A549 (cell line): ENCODE data around the gene PROSER3. TPM values are rescaled to one million over a fixed set of nuclear protein-coding genes. Genes with fewer than 3 reads are reported as not detected.

ENCODE experiments used
- ATAC-seq, 2 experiments: fragments of 200-7000 bp in 1 of 2; fragments of >200 bp in 1 of 2; cut with Nextera tagmentation in 1 of 2; cut with Tn5 transposase in 1 of 2; 3 replicates each; pipeline versions ENCODE4 v1.8.0 to v1.9.1; 2018 to 2020; ENCODE audit warnings: mild to moderate bottlenecking in 1 of 2, moderate library complexity in 1 of 2
- CTCF ChIA-PET: fragments of 300-600 bp; sonication (Branson Sonifier 250); formaldehyde crosslinking; extraction: SDS; loops from one replicate; lab custom pipeline; 2021; ENCODE audit warnings: antibody characterized with exemption, inconsistent platforms; lab: Yijun Ruan, JAX
- POLR2A ChIA-PET: fragments of 350-600 bp; formaldehyde crosslinking; extraction: SDS; loops from one replicate; lab custom pipeline; 2021; ENCODE audit warnings: antibody characterized with exemption, inconsistent platforms; lab: Yijun Ruan, JAX
- DNase-seq, 2 experiments: peaks; one replicate each; pipeline versions ENCODE4 v3.0.0 to v3.0.0-alpha.2; 2011 to 2016; ENCODE audit warnings: low read depth in 1 of 2, low spot score in 1 of 2
- FAIRE-seq: peaks from 2 replicates; lab custom pipeline; 2011; peaks lifted over from hg19 to GRCh38; lab: Jason Lieb, UNC
- H3K27ac ChIP-seq, 2 experiments: fragments of >200 bp; sonication (Bioruptor Twin); formaldehyde crosslinking; 3 replicates each; pipeline ENCODE4 v1.5.1; 2016 to 2017
- H3K4me1 ChIP-seq: fragments of >200 bp; sonication (Bioruptor Twin); formaldehyde crosslinking; 3 replicates; pipeline ENCODE4 v1.6.1; 2016
- H3K4me2 ChIP-seq: fragments of >200 bp; sonication (Bioruptor Twin); formaldehyde crosslinking; 3 replicates; pipeline ENCODE4 v1.6.1; 2016
- H3K4me3 ChIP-seq: fragments of >200 bp; sonication (Bioruptor Twin); formaldehyde crosslinking; 3 replicates; pipeline ENCODE4 v1.5.1; 2016
- H3K9me3 ChIP-seq: fragments of >200 bp; sonication (Bioruptor Twin); formaldehyde crosslinking; 3 replicates; pipeline ENCODE4 v1.6.1; 2016
- ATOH8 ChIP-seq: fragments of 250-450 bp; sonication (Bioruptor Pico); IDR thresholded peaks from 2 replicates; pipeline ENCODE4 v1.5.0; 2020; ENCODE audit warnings: low read depth, mild to moderate bottlenecking, moderate library complexity
- BCL3 ChIP-seq: fragments of >200 bp; sonication (Bioruptor Twin); formaldehyde crosslinking; IDR thresholded peaks from 3 replicates; pipeline ENCODE4 v1.6.1; 2016
- BHLHE40 ChIP-seq: IDR thresholded peaks from 2 replicates; pipeline ENCODE4 v1.6.1; 2012; ENCODE audit warnings: low read depth, low read length, inconsistent platforms
- CBX8 ChIP-seq: fragments of 200-600 bp; sonication (generic); IDR thresholded peaks from 2 replicates; pipeline ENCODE4 v1.6.1; 2016
- CEBPB ChIP-seq, 2 experiments: fragments of >200 bp in 1 of 2; sonication (Bioruptor Twin) in 1 of 2; formaldehyde crosslinking in 1 of 2; IDR thresholded peaks; 2 replicates each; pipeline ENCODE4 v1.6.1; 2012 to 2016
- CHD4 ChIP-seq: fragments of 200-600 bp; sonication (generic); IDR thresholded peaks from 2 replicates; pipeline ENCODE4 v1.6.1; 2016; ENCODE audit warnings: antibody characterized with exemption, mild to moderate bottlenecking, borderline replicate concordance
- E2F6 ChIP-seq: IDR thresholded peaks from 2 replicates; pipeline ENCODE4 v1.6.1; 2012; ENCODE audit warnings: low read depth, borderline replicate concordance
- FOSL2 ChIP-seq, 2 experiments: fragments of 450-650 bp in 1 of 2; fragments of >200 bp in 1 of 2; sonication (Bioruptor Twin) in 1 of 2; formaldehyde crosslinking; IDR thresholded peaks; 2 replicates each; pipeline versions ENCODE4 v1.5.0 to v1.6.1; 2016 to 2020; ENCODE audit warnings: mild to moderate bottlenecking in 1 of 2, moderate library complexity in 1 of 2
- GATA3 ChIP-seq: IDR thresholded peaks from 2 replicates; pipeline ENCODE4 v1.6.1; 2012; ENCODE audit warnings: borderline replicate concordance
- HOXB13 ChIP-seq: fragments of 250-450 bp; sonication (Bioruptor Pico); IDR thresholded peaks from 2 replicates; pipeline ENCODE4 v1.5.0; 2020; ENCODE audit warnings: low read depth, mild to moderate bottlenecking, moderate library complexity
- HOXB5 ChIP-seq: fragments of 250-450 bp; sonication (Bioruptor Pico); IDR thresholded peaks from 2 replicates; pipeline ENCODE4 v1.5.0; 2020; ENCODE audit warnings: mild to moderate bottlenecking, moderate library complexity
- JUN ChIP-seq, 2 experiments: fragments of >200 bp; sonication (Bioruptor Twin); formaldehyde crosslinking; IDR thresholded peaks; 2 replicates in 1 of 2; 3 replicates in 1 of 2; pipeline ENCODE4 v1.6.1; 2016 to 2017
- KDM1A ChIP-seq: fragments of 200-600 bp; sonication (generic); IDR thresholded peaks from 2 replicates; pipeline ENCODE4 v1.6.1; 2016; ENCODE audit warnings: low read depth, mild to moderate bottlenecking
- MAX ChIP-seq: IDR thresholded peaks from 2 replicates; pipeline ENCODE4 v1.6.1; 2012
- MYC ChIP-seq: IDR thresholded peaks from 2 replicates; pipeline ENCODE4 v1.6.1; 2012; ENCODE audit warnings: mild to moderate bottlenecking, inconsistent platforms, low read length, improper control_type of control experiment, borderline replicate concordance
- NPAS2 ChIP-seq: fragments of 250-450 bp; sonication (Bioruptor Pico); IDR thresholded peaks from 2 replicates; pipeline ENCODE4 v1.8.0; 2022; ENCODE audit warnings: mild to moderate bottlenecking, moderate library complexity, borderline replicate concordance
- NR3C1 ChIP-seq: fragments of >200 bp; sonication (Bioruptor Twin); formaldehyde crosslinking; IDR thresholded peaks from 3 replicates; pipeline ENCODE4 v1.6.1; 2017
- PBX3 ChIP-seq: IDR thresholded peaks from 2 replicates; pipeline ENCODE4 v1.6.1; 2012
- PHF8 ChIP-seq: fragments of 200-600 bp; sonication (generic); IDR thresholded peaks from 2 replicates; pipeline ENCODE4 v1.6.1; 2016; ENCODE audit warnings: low read depth, mild to moderate bottlenecking, antibody characterized with exemption, moderate library complexity, borderline replicate concordance
- POLR2A ChIP-seq: IDR thresholded peaks from 2 replicates; pipeline ENCODE4 v1.6.1; 2012; ENCODE audit warnings: mild to moderate bottlenecking, low read length
- POLR2AphosphoS2 ChIP-seq: conservative IDR thresholded peaks from 2 replicates; pipeline ENCODE4 v1.6.1; 2012; ENCODE audit warnings: low read length, improper control_type of control experiment, inconsistent platforms
- RAD21 ChIP-seq, 2 experiments: fragments of >200 bp in 1 of 2; sonication (Bioruptor Twin) in 1 of 2; formaldehyde crosslinking in 1 of 2; IDR thresholded peaks in 1 of 2; conservative IDR thresholded peaks in 1 of 2; 2 replicates in 1 of 2; 3 replicates in 1 of 2; pipeline ENCODE4 v1.6.1; 2012 to 2018; ENCODE audit warnings: inconsistent platforms in 1 of 2
- RARB ChIP-seq: fragments of 250-450 bp; sonication (Bioruptor Pico); IDR thresholded peaks from 2 replicates; pipeline ENCODE4 v1.8.0; 2021; ENCODE audit warnings: mild to moderate bottlenecking, moderate library complexity
- RCOR1 ChIP-seq: fragments of 150-350 bp; IDR thresholded peaks from 2 replicates; pipeline ENCODE4 v1.6.1; 2014; ENCODE audit warnings: antibody characterized with exemption, low read length, low read depth
- RFX5 ChIP-seq: fragments of 450-650 bp; IDR thresholded peaks from 2 replicates; pipeline ENCODE4 v1.7.1; 2014; ENCODE audit warnings: antibody characterized with exemption, mild to moderate bottlenecking, moderate library complexity
- RNF2 ChIP-seq: fragments of 200-600 bp; sonication (generic); IDR thresholded peaks from 2 replicates; pipeline ENCODE4 v1.6.1; 2016; ENCODE audit warnings: low read depth, mild to moderate bottlenecking, antibody characterized with exemption, moderate library complexity, borderline replicate concordance
- SREBF2 ChIP-seq: fragments of 450-650 bp; IDR thresholded peaks from 2 replicates; pipeline ENCODE4 v1.6.1; 2014; ENCODE audit warnings: mild to moderate bottlenecking, moderate library complexity
- TFCP2L1 ChIP-seq: fragments of 250-450 bp; sonication (Bioruptor Pico); IDR thresholded peaks from 2 replicates; pipeline ENCODE4 v1.5.0; 2021; ENCODE audit warnings: mild to moderate bottlenecking
- TP53 ChIP-seq: fragments of 250-450 bp; sonication (Bioruptor Pico); IDR thresholded peaks from 2 replicates; pipeline ENCODE4 v1.5.0; 2021; ENCODE audit warnings: mild to moderate bottlenecking, moderate library complexity
- ZC3H11A ChIP-seq: fragments of 450-650 bp; IDR thresholded peaks from 2 replicates; pipeline ENCODE4 v1.6.1; 2014; ENCODE audit warnings: antibody characterized with exemption, mild to moderate bottlenecking
- ZFP36 ChIP-seq: fragments of 450-650 bp; IDR thresholded peaks from 2 replicates; pipeline ENCODE4 v1.6.1; 2014; ENCODE audit warnings: borderline replicate concordance; ENCODE audit not compliant: partially characterized antibody
- ZNF302 ChIP-seq: fragments of 250-450 bp; sonication (Bioruptor Pico); IDR thresholded peaks from 2 replicates; pipeline ENCODE4 v1.9.0; 2021; ENCODE audit warnings: inconsistent platforms, mild to moderate bottlenecking, moderate library complexity
- WGBS: methylation state at CpG from one replicate; pipeline ENCODE4 v1.1.6; 2017; ENCODE audit errors: missing lambda C conversion rate; 5-methylcytosine and 5-hydroxymethylcytosine counted together
- polyA plus RNA-seq, 4 experiments: library from polyadenylated mRNA; depleted of rRNA in 3 of 4; stranded (reverse); fragments of >200 nt; fragmentation: RNase III in 1 of 4; extraction: RNeasy Plus Mini Kit Qiagen cat#74134 plus additional on column Dnase treatment in 1 of 4; gene quantifications; 2 replicates in 3 of 4; 3 replicates in 1 of 4; pipeline ENCODE4 v1.2.3, GENCODE V29; 2011 to 2017

PROSER3 gene
- polyA plus RNA-seq, 2 of the 4 experiments (the other 2 are of a cell fraction), result 19.5 to 24.4 TPM

GRCh38 chr19:35740108-35740422, 17.9 kb upstream of the PROSER3 start:
- no peaks in the 10 kb centered on the region for H3K9me3 ChIP-seq
- POLR2A ChIA-PET, result interaction anchor here (0.5 to 2.0 kb wide), 19 partner anchors 8 to 274 kb away, joined by 3 to 10 read pairs (median 4); partner anchors contain the start of genes ALKBH6, COX6B1, HAUS5 and LIN37
- 16% methylated on average over 16 of the region's 16 CpGs for WGBS
- H3K4me3 ChIP-seq, result peak overlapping the region; percentile 47
- peaks cover 20% of the 10 kb centered on the region for H3K4me1 ChIP-seq
- DNase-seq (no peak), ATAC-seq (peak; percentile 11 to 31), FAIRE-seq (no peak)
- H3K27ac ChIP-seq, result peak overlapping the region; percentile 70 to 83
- peak overlapping the region; percentile 89 for H3K4me2 ChIP-seq
- TF ChIP-seq HOXB5 (0 out of 2 replicates have a peak, but pooled peaks have one; percentile 51), RNF2 (peak; percentile 84; the same call in 1 of the 2 replicates), JUN (IDR thresholded peaks at IDR 0.05) (no peak), RCOR1 (no peak), PHF8 (peak; percentile 19; the same call in 1 of the 2 replicates), FOSL2 (IDR thresholded peaks at IDR 0.05) (no peak), FOSL2 (CRISPR knock-in tag; IDR thresholded peaks at IDR 0.05) (0 out of 2 replicates have a peak, but pooled peaks have one; percentile 15), ZC3H11A (no peak), HOXB13 (peak; percentile 30; the same call in 1 of the 2 replicates), MAX (no peak), ATOH8 (CRISPR knock-in tag) (0 out of 2 replicates have a peak, but pooled peaks have one; percentile 19)
- CTCF ChIA-PET, result interaction anchor here (0.8 to 2.1 kb wide), 17 partner anchors 9 to 192 kb away, joined by 3 to 12 read pairs (median 5); partner anchors contain the start of genes KIRREL2 and PRODH2

GRCh38 chr19:35740423-35741202, 17.4 kb upstream of the PROSER3 start:
- WGBS, result 2% methylated on average over 63 of the region's 63 CpGs
- ATAC-seq, result peak; percentile 58 to 86
- TF ChIP-seq ZNF302 (CRISPR knock-in tag), result no peak
- TF ChIP-seq ZFP36, result peak; percentile 26
- TF ChIP-seq JUN (IDR thresholded peaks at IDR 0.05), result peak in 1 of 2 experiments; percentile 12; a peak in 1 of 5 replicates
- TF ChIP-seq BCL3, result peak; percentile 72; the same call in 2 of the 3 replicates
- no peak for TF ChIP-seq HOXB13
- TF ChIP-seq RARB (CRISPR knock-in tag), result no peak
- no peak for TF ChIP-seq SREBF2
- TF ChIP-seq E2F6, result peak; percentile 63
- TF ChIP-seq CEBPB (IDR thresholded peaks at IDR 0.05), result peak; percentile 78 to 94; a peak in 3 of 4 replicates
- no peak for TF ChIP-seq CBX8
- TF ChIP-seq TFCP2L1, result 0 out of 2 replicates have a peak, but pooled peaks have one; percentile 38
- TF ChIP-seq MYC, result 0 out of 2 replicates have a peak, but pooled peaks have one; percentile 48
- no peak for TF ChIP-seq TP53 (CRISPR knock-in tag)
- TF ChIP-seq POLR2A, result peak; percentile 78
- TF ChIP-seq CHD4, result no peak
- TF ChIP-seq RFX5, result peak; percentile 80
- no peak for TF ChIP-seq NR3C1
- TF ChIP-seq KDM1A, result no peak
- TF ChIP-seq NPAS2 (CRISPR knock-in tag), result no peak
- TF ChIP-seq POLR2AphosphoS2, result 0 out of 2 replicates have a peak, but pooled peaks have one; percentile 1
- TF ChIP-seq RAD21 (conservative IDR thresholded peaks at IDR 0.05 in 1 of 2, IDR thresholded peaks at IDR 0.05 in 1 of 2), result peak in 1 of 2 experiments; percentile 3; a peak in 1 of 5 replicates
- peak; percentile 82 for TF ChIP-seq MAX
- no peak for TF ChIP-seq BHLHE40
- TF ChIP-seq PBX3, result 0 out of 2 replicates have a peak, but pooled peaks have one; percentile 40
- TF ChIP-seq RNF2, result no peak
- peak; percentile 15; the same call in 1 of the 2 replicates for TF ChIP-seq GATA3
- Histone ChIP-seq H3K9me3 (no peaks in the 10 kb centered on the region), H3K4me2 (peak overlapping the region; percentile 89), H3K4me1 (peaks cover 20% of the 10 kb centered on the region), H3K4me3 (peak overlapping the region; percentile 47), H3K27ac (peak overlapping the region; percentile 70 to 84)
- peak; percentile 97 to 100 for DNase-seq
- ChIA-PET POLR2A (interaction anchor here (0.5 to 2.0 kb wide), 20 partner anchors 8 to 273 kb away, joined by 3 to 10 read pairs (median 4); partner anchors contain the start of genes ALKBH6, COX6B1, HAUS5 and LIN37), CTCF (interaction anchor here (0.8 to 2.1 kb wide), 19 partner anchors 10 to 192 kb away, joined by 3 to 12 read pairs (median 5); partner anchors contain the start of genes KIRREL2 and PRODH2)
- FAIRE-seq, result peak; percentile 76
